ENCODE measurements around the gene RNF146. TPM values are rescaled to one million over a fixed set of nuclear protein-coding genes. Genes with fewer than 3 reads are reported as not detected.

The RNF146 gene
- total and polyA plus RNA-seq, 10 of the 15 experiments (the other 5 are each of a cell fraction or from before 2014, with no cell fraction given): 9.3 to 33.0 (median 17.8) TPM

- TF ChIP-seq SKIL (IDR thresholded peaks at IDR 0.05; ENCODE audit: low read depth, poor library complexity, severe bottlenecking) (peak; percentile 49), USF2 (IDR thresholded peaks at IDR 0.05; ENCODE audit: borderline replicate concordance, low read depth, low read length) (peak; percentile 76), TCF12 (IDR thresholded peaks at IDR 0.05; ENCODE audit: low read depth, low read length) (peak; percentile 30; the same call in 1 of the 2 replicates), ZBTB33 (IDR thresholded peaks at IDR 0.05) (no peak), MYC (IDR thresholded peaks at IDR 0.05; ENCODE audit: insufficient read depth, insufficient read length, insufficient replicate concordance, low read length, severe bottlenecking) (no peak), CBFB (IDR thresholded peaks at IDR 0.05; ENCODE audit: low read depth) (no peak), POLR2AphosphoS2 (IDR thresholded peaks at IDR 0.05; ENCODE audit: low read depth, low read length) (no peak), FOXM1 (IDR thresholded peaks at IDR 0.05; ENCODE audit: low read depth, low read length) (no peak), NR2C1 (IDR thresholded peaks at IDR 0.05) (no peak), KDM1A (IDR thresholded peaks at IDR 0.05; ENCODE audit: borderline replicate concordance) (no peak), YY1 (IDR thresholded peaks at IDR 0.05; ENCODE audit: low read depth, low read length) (no peak), SMC3 (IDR thresholded peaks at IDR 0.05; ENCODE audit: borderline replicate concordance, low read length) (peak; percentile 16; the same call in 1 of the 2 replicates), SIX5 (IDR thresholded peaks at IDR 0.05; ENCODE audit: low read depth, low read length, severe bottlenecking) (no peak), POLR2A (IDR thresholded peaks at IDR 0.05; ENCODE audit: low read depth, low read length) (no peak), ESRRA (IDR thresholded peaks at IDR 0.05; ENCODE audit: low read length) (no peak), POLR2AphosphoS5 (IDR thresholded peaks at IDR 0.05; ENCODE audit: low read length) (no peak), CREB1 (IDR thresholded peaks at IDR 0.05; ENCODE audit: low read depth) (peak; percentile 46; the same call in 1 of the 2 replicates), YBX1 (IDR thresholded peaks at IDR 0.05) (no peak), TBL1XR1 (IDR thresholded peaks at IDR 0.05; ENCODE audit: low read depth, low read length) (no peak), MEF2B (IDR thresholded peaks at IDR 0.05; ENCODE audit: partially characterized antibody, poor library complexity, severe bottlenecking) (no peak), LARP7 (IDR thresholded peaks at IDR 0.05) (no peak; the same call in 1 of the 2 replicates), EP300 (IDR thresholded peaks at IDR 0.05; ENCODE audit: borderline replicate concordance in 1 of 2, control insufficient read depth in 1 of 2, low read depth in 2 of 2, low read length in 2 of 2) (no peak), ATF7 (IDR thresholded peaks at IDR 0.05; ENCODE audit: low read depth) (no peak), PAX5 (IDR thresholded peaks at IDR 0.05; ENCODE audit: borderline replicate concordance, low read depth, low read length) (no peak), HDAC6 (IDR thresholded peaks at IDR 0.05; ENCODE audit: unreplicated experiment) (no peak), ZNF384 (IDR thresholded peaks at IDR 0.05; ENCODE audit: borderline replicate concordance, low read depth, low read length) (no peak), TAF1 (IDR thresholded peaks at IDR 0.05; ENCODE audit: borderline replicate concordance, low read depth, low read length) (peak; percentile 61; the same call in 1 of the 2 replicates)
These were observed at the start of gene RNF146 (continued) for GRCh38 chr6:127266178-127266891.
